K562 (cell line): Measurements from ENCODE around the gene FAM227A. TPM values are rescaled to one million over a fixed set of nuclear protein-coding genes. Genes with fewer than 3 reads are reported as not detected.

Experiments
- ATAC-seq: fragments of 200-7000 bp; cut with Tn5 transposase; 3 replicates; pipeline ENCODE4 v1.9.1; 2020; ENCODE audit warnings: moderate library complexity
- BruUV-seq: library from RNA; stranded (reverse); fragments of 400-500 nt; replicated peaks from 2 replicates; lab custom pipeline; 2021; lab: Mats Ljungman, UMichigan
- CTCF ChIA-PET: fragments of 300-600 bp; formaldehyde crosslinking; extraction: SDS; loops from one replicate; lab custom pipeline; 2021; ENCODE audit warnings: low intra/inter-chr PET ratio; lab: Yijun Ruan, JAX
- POLR2A ChIA-PET: fragments of 300-600, 350-650 bp; sonication (Branson Sonifier 250); formaldehyde crosslinking; extraction: SDS; loops from one replicate; lab custom pipeline; 2021; ENCODE audit warnings: antibody characterized with exemption, inconsistent platforms; lab: Yijun Ruan, JAX
- DNase-seq, 4 experiments: peaks; one replicate each; pipeline versions ENCODE4 v3.0.0 to v3.0.0-alpha.2; 2011 to 2018; ENCODE audit warnings: low spot score in 3 of 4, mixed read lengths in 3 of 4; ENCODE audit errors: extremely low read depth in 1 of 4
- FAIRE-seq: peaks from 2 replicates; lab custom pipeline; 2011; peaks lifted over from hg19 to GRCh38; lab: Jason Lieb, UNC
- H2AFZ ChIP-seq: 2 replicates; pipeline ENCODE4 v1.6.0; 2011; ENCODE audit warnings: low read depth, low read length, control low read depth, inconsistent platforms
- H3K27ac ChIP-seq: fragments of 200-600 bp; 3 replicates; pipeline ENCODE4 v1.8.0; 2011; ENCODE audit warnings: low read depth, mild to moderate bottlenecking, control low read depth, inconsistent platforms, low read length, moderate library complexity, mixed read lengths; ENCODE audit errors: extremely low read depth
- H3K27me3 ChIP-seq, 2 experiments: fragments of 300-600 bp in 1 of 2; 2 replicates in 1 of 2; 3 replicates in 1 of 2; pipeline versions ENCODE4 v1.6.0 to v1.8.0; 2011; ENCODE audit warnings: inconsistent platforms in 2 of 2, low read length in 2 of 2, mild to moderate bottlenecking in 1 of 2, mixed read lengths in 1 of 2, moderate library complexity in 1 of 2; ENCODE audit not compliant: control insufficient read depth in 2 of 2, insufficient read depth in 2 of 2
- H3K36me3 ChIP-seq: fragments of 300-600 bp; 3 replicates; pipeline ENCODE4 v1.8.0; 2011; ENCODE audit warnings: mild to moderate bottlenecking, low read length, inconsistent platforms; ENCODE audit not compliant: control insufficient read depth, insufficient read depth
- H3K4me1 ChIP-seq, 2 experiments: fragments of 200-600 bp in 1 of 2; replicated peaks in 1 of 2; 2 replicates in 1 of 2; 3 replicates in 1 of 2; pipeline versions ENCODE4 v1.5.1 to v1.8.0; 2011; ENCODE audit warnings: inconsistent platforms in 2 of 2, low read length in 2 of 2, mild to moderate bottlenecking in 1 of 2, mixed read lengths in 1 of 2, moderate library complexity in 1 of 2; ENCODE audit not compliant: control insufficient read depth in 2 of 2, insufficient read depth in 2 of 2
- H3K4me2 ChIP-seq: 2 replicates; pipeline ENCODE4 v1.6.1; 2011; ENCODE audit warnings: low read length, control low read depth, inconsistent platforms, mixed read lengths; ENCODE audit not compliant: insufficient read depth
- H3K4me3 ChIP-seq: fragments of 200-600 bp; sonication (generic), shearing (Covaris generic); 2 replicates; pipeline ENCODE4 v1.5.1; 2016; ENCODE audit warnings: control low read depth, inconsistent platforms
- H3K79me2 ChIP-seq: fragments of 200-600 bp; 3 replicates; pipeline ENCODE4 v1.8.0; 2011; ENCODE audit warnings: low read length, inconsistent platforms; ENCODE audit not compliant: control insufficient read depth, insufficient read depth
- H3K9ac ChIP-seq, 2 experiments: 2 replicates each; pipeline versions ENCODE4 v1.6.0 to v1.6.1; 2011; ENCODE audit warnings: low read depth in 2 of 2, low read length in 2 of 2, control low read depth in 1 of 2, inconsistent platforms in 1 of 2, mild to moderate bottlenecking in 1 of 2, mixed read lengths in 1 of 2; ENCODE audit not compliant: insufficient read depth in 1 of 2
- H3K9me1 ChIP-seq: one replicate; pipeline ENCODE4 v1.6.0; 2011; ENCODE audit warnings: inconsistent platforms, mild to moderate bottlenecking, low read length, moderate library complexity; ENCODE audit not compliant: control insufficient read depth, insufficient read depth
- H3K9me3 ChIP-seq: replicated peaks from 2 replicates; pipeline ENCODE4 v1.5.1; 2011; ENCODE audit warnings: low read depth, low read length, inconsistent platforms; ENCODE audit not compliant: control insufficient read depth, insufficient read depth
- H4K20me1 ChIP-seq: replicated peaks from 2 replicates; pipeline ENCODE4 v1.6.1; 2011; ENCODE audit warnings: low read length, inconsistent platforms, mixed read lengths; ENCODE audit not compliant: control insufficient read depth, insufficient read depth
- ATF2 ChIP-seq: sonication (generic); formaldehyde crosslinking; IDR thresholded peaks from 2 replicates; pipeline ENCODE4 v1.8.1; 2022; ENCODE audit warnings: missing genetic modification reagents
- DPF2 ChIP-seq: fragments of 450-650 bp; IDR thresholded peaks from 2 replicates; pipeline ENCODE4 v1.6.1; 2016
- ERF ChIP-seq: fragments of 450-650 bp; formaldehyde crosslinking; IDR thresholded peaks from 2 replicates; pipeline ENCODE4 v1.4.0; 2020; ENCODE audit warnings: mild to moderate bottlenecking, mixed read lengths
- HDGF ChIP-seq: fragments of 450-650 bp; IDR thresholded peaks from 2 replicates; pipeline ENCODE4 v1.6.1; 2016
- HNRNPLL ChIP-seq: fragments of 200-400 bp; formaldehyde crosslinking; IDR thresholded peaks from 2 replicates; pipeline ENCODE4 v1.6.1; 2017; ENCODE audit warnings: low read length, low read depth, mild to moderate bottlenecking; ENCODE audit not compliant: poor library complexity, severe bottlenecking
- NCOA1 ChIP-seq: fragments of 450-650 bp; IDR thresholded peaks from 2 replicates; pipeline ENCODE4 v1.6.1; 2016; ENCODE audit warnings: low read depth
- SREBF1 ChIP-seq: fragments of 150-350 bp; IDR thresholded peaks from 2 replicates; pipeline ENCODE4 v1.6.1; 2014; ENCODE audit warnings: antibody characterized with exemption, low read depth, low read length, borderline replicate concordance
- SRSF7 ChIP-seq: fragments of 200-400 bp; formaldehyde crosslinking; optimal IDR thresholded peaks from 2 replicates; pipeline ENCODE3; 2017; ENCODE audit warnings: mild to moderate bottlenecking, low read depth, low read length
- ZNF282 ChIP-seq: sonication (generic); formaldehyde crosslinking; IDR thresholded peaks from 2 replicates; pipeline ENCODE4 v1.8.1; 2023; ENCODE audit warnings: missing genetic modification reagents
- ZSCAN32 ChIP-seq: fragments of 450-650 bp; formaldehyde crosslinking; IDR thresholded peaks from 2 replicates; pipeline ENCODE4 v1.4.0; 2020; ENCODE audit warnings: mild to moderate bottlenecking, moderate library complexity
- WGBS: fragments of 100-300 bp; shearing (Covaris generic); methylation state at CpG from one replicate; pipeline ENCODE4 v1.1.6; 2016; ENCODE audit warnings: low coverage, mixed read lengths; ENCODE audit not compliant: insufficient coverage; ENCODE audit errors: missing lambda C conversion rate; 5-methylcytosine and 5-hydroxymethylcytosine counted together
- in situ Hi-C: fragments of 300-500 bp; cut with MboI; formaldehyde crosslinking; loops from 4 replicates; pipeline ENCODE4 v1.15.0; 2018; ENCODE audit warnings: inconsistent platforms, mixed read lengths
- intact Hi-C: fragments of 100-400 bp; cut with micrococcal nuclease; formaldehyde crosslinking; loops from 2 replicates; pipeline ENCODE4 v1.14.2; 2022
- polyA plus RNA-seq, 8 experiments: library from polyadenylated mRNA; depleted of rRNA in 4 of 8; stranded (reverse) in 5 of 8; unstranded in 3 of 8; fragments of >200 nt; fragmentation: Nextera tagmentation in 2 of 8; fragmentation: Illumina TruSeq in 1 of 8; extraction: Ambion mirVana in 2 of 8; extraction: Trizol in 1 of 8; gene quantifications; 2 replicates each; pipeline versions ENCODE4 v1.2.1 to v1.2.3, GENCODE V29; 2011 to 2014; ENCODE audit warnings: inconsistent platforms in 1 of 8, missing spikeins in 1 of 8
- total RNA-seq, 7 experiments: library from RNA; depleted of rRNA in 6 of 7; stranded (reverse); fragments of >200 nt in 6 of 7; fragmentation: Illumina TruSeq in 2 of 7; extraction: Trizol in 2 of 7; gene quantifications; 2 replicates each; pipeline versions ENCODE4 v1.2.1 to v1.2.3, GENCODE V29; 2011 to 2021; ENCODE audit warnings: low replicate concordance in 1 of 7
- TF ChIP-seq, protein P1 (sequence below): fragments of 450-650 bp; IDR thresholded peaks from 2 replicates; pipeline ENCODE4 v1.7.0; 2016; ENCODE audit warnings: borderline replicate concordance

FAM227A gene
- total and polyA plus RNA-seq, 9 of the 15 experiments (the other 6 are each of a cell fraction or from before 2014, with no cell fraction given): 0.10 to 2.2 (median 0.83) TPM

GRCh38 chr22:38689651-38690050 lies 33.5 kb upstream of the FAM227A start:
- no TSS peak for BruUV-seq
- Histone ChIP-seq H4K20me1 (no peaks in the 10 kb centered on the region), H3K79me2 (peaks cover 25% of the 10 kb centered on the region), H3K27ac (no peak overlapping the region), H3K9me3 (no peaks in the 10 kb centered on the region), H3K36me3 (peaks cover 73% of the 10 kb centered on the region), H3K4me2 (no peak overlapping the region), H3K27me3 (no peaks in the 10 kb centered on the region), H3K9me1 (peaks cover 3% of the 10 kb centered on the region), H2AFZ (no peak overlapping the region), H3K4me3 (no peak overlapping the region), H3K4me1 (peaks cover 9 to 12% of the 10 kb centered on the region in 2 experiments; a peak in 4 of 5 replicates), H3K9ac (no peak overlapping the region)
- TF ChIP-seq NCOA1 (no peak), ZNF282 (CRISPR knock-in tag) (no peak), HDGF (no peak), ATF2 (CRISPR knock-in tag) (no peak), HNRNPLL (no peak), ERF (CRISPR knock-in tag) (no peak), SRSF7 (no peak), SREBF1 (no peak), DPF2 (no peak), ZSCAN32 (CRISPR knock-in tag) (no peak)
- TF ChIP-seq, protein P1, sequence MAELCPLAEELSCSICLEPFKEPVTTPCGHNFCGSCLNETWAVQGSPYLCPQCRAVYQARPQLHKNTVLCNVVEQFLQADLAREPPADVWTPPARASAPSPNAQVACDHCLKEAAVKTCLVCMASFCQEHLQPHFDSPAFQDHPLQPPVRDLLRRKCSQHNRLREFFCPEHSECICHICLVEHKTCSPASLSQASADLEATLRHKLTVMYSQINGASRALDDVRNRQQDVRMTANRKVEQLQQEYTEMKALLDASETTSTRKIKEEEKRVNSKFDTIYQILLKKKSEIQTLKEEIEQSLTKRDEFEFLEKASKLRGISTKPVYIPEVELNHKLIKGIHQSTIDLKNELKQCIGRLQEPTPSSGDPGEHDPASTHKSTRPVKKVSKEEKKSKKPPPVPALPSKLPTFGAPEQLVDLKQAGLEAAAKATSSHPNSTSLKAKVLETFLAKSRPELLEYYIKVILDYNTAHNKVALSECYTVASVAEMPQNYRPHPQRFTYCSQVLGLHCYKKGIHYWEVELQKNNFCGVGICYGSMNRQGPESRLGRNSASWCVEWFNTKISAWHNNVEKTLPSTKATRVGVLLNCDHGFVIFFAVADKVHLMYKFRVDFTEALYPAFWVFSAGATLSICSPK: no peak
- intact Hi-C loops (no loop called here), in situ Hi-C loops (no loop called here)
- WGBS: no CpG with 5 or more reads among the region's 1 CpG
- DNase-seq (no peak), FAIRE-seq (no peak), ATAC-seq (no peak)
- ChIA-PET POLR2A (no interaction called here), CTCF (no interaction called here)
